Cardiac ventricle fibroblast (primary cell): ENCODE data around the gene FIBP. TPM values are rescaled to one million over a fixed set of nuclear protein-coding genes. Genes with fewer than 3 reads are reported as not detected.

Source experiments
- total RNA-seq: library from RNA; depleted of rRNA; stranded (reverse); fragments of >200 nt; gene quantifications from 2 replicates; pipeline ENCODE4 v1.2.3, GENCODE V29; 2015

Gene FIBP
- total RNA-seq = 104 and 109 TPM in 2 replicates

GRCh38 chr11:65888163-65888814 is at the start of gene FIBP:
FIBP (minus strand) TSS chr11:65888471; CDS start chr11:65888418, 53 bp downstream.

GRCh38 chr11:65919141-65919572 is 30.9 kb upstream of the FIBP start, which contains the start of gene DRAP1:
DRAP1 (plus strand) TSS chr11:65919426; CDS start chr11:65919502, 76 bp downstream.

GRCh38 chr11:65918211-65919140 is 30.2 kb upstream of the FIBP start, which contains the start of gene C11orf68:
C11orf68 (minus strand) TSS chr11:65919062; CDS start chr11:65919031, 31 bp downstream.

GRCh38 chr11:65900125-65900898 is 12.0 kb upstream of the FIBP start, which contains the start of gene FOSL1:
FOSL1 (minus strand) TSS chr11:65900388; CDS start chr11:65900339, 49 bp downstream.

GRCh38 chr11:65890324-65891218 is 2.3 kb upstream of the FIBP start, which contains the start of gene CCDC85B:
CCDC85B (plus strand) TSS chr11:65890673; CDS start chr11:65890784, 111 bp downstream.

GRCh38 chr11:65879617-65880016 is 8.7 kb downstream of the FIBP start, which contains the start of gene CTSW:
CTSW (plus strand) TSS chr11:65879837; CDS start chr11:65879855, 18 bp downstream.

GRCh38 chr11:65872586-65873317 is 15.5 kb downstream of the FIBP start, which contains the start of gene EFEMP2:
EFEMP2 (minus strand) TSS chr11:65872800; CDS start chr11:65872354, 446 bp downstream.

GRCh38 chr11:65860278-65861164 is 27.8 kb downstream of the FIBP start, which contains the start of gene MUS81:
MUS81 (plus strand) TSS chr11:65860433; CDS start chr11:65860754, 321 bp downstream.

GRCh38 chr11:65857853-65858680 is 30.2 kb downstream of the FIBP start, which contains the start of gene CFL1:
CFL1 (minus strand) TSS chr11:65858180; CDS start chr11:65858099, 81 bp downstream.

Other genes starting within 250 kb of the FIBP start
- gene RELA, start 225.6 kb downstream of the FIBP start, total RNA-seq = 34.2 and 35.8 TPM in 2 replicates
- gene KAT5, start 176.2 kb downstream of the FIBP start, total RNA-seq = 28.4 and 32.0 TPM in 2 replicates
- gene RNASEH2C, start 167.7 kb downstream of the FIBP start, total RNA-seq = 90.9 and 134 TPM in 2 replicates
- 11.8 and 12.2 TPM in 2 replicates for gene AP5B1, start 107.5 kb downstream of the FIBP start, total RNA-seq
- gene OVOL1, start 101.4 kb downstream of the FIBP start, total RNA-seq = not detected in 2 replicates
- gene SNX32, start 54.5 kb downstream of the FIBP start, total RNA-seq = 3.4 and 3.9 TPM in 2 replicates
- 687 and 730 TPM in 2 replicates for gene CFL1, start 30.3 kb downstream of the FIBP start, total RNA-seq
- gene MUS81, start 28.0 kb downstream of the FIBP start, total RNA-seq = 16.9 and 27.2 TPM in 2 replicates
- 164 and 229 TPM in 2 replicates for gene EFEMP2, start 15.7 kb downstream of the FIBP start, total RNA-seq
- 2.4 TPM in 1 of 2 replicates, not detected in the other for gene CTSW, start 8.6 kb downstream of the FIBP start, total RNA-seq
- gene CCDC85B, start 2.2 kb upstream of the FIBP start, total RNA-seq = 122 and 131 TPM in 2 replicates
- 19.4 and 22.3 TPM in 2 replicates for gene FOSL1, start 11.9 kb upstream of the FIBP start, total RNA-seq
- gene C11orf68, start 30.6 kb upstream of the FIBP start, total RNA-seq = 22.6 and 30.1 TPM in 2 replicates
- 145 and 147 TPM in 2 replicates for gene DRAP1, start 31.0 kb upstream of the FIBP start, total RNA-seq
- not detected in 2 replicates for gene TSGA10IP, start 57.0 kb upstream of the FIBP start, total RNA-seq
- gene SART1, start 73.3 kb upstream of the FIBP start, total RNA-seq = 47.9 and 101 TPM in 2 replicates
- gene EIF1AD, start 113.7 kb upstream of the FIBP start, total RNA-seq = 20.5 and 21.6 TPM in 2 replicates
- gene BANF1, start 114.0 kb upstream of the FIBP start, total RNA-seq = 56.4 and 64.6 TPM in 2 replicates
- 0.20 and 0.87 TPM in 2 replicates for gene CST6, start 123.5 kb upstream of the FIBP start, total RNA-seq
- gene CATSPER1, start 138.0 kb upstream of the FIBP start, total RNA-seq = not detected in 2 replicates
- not detected in 2 replicates for gene GAL3ST3, start 160.7 kb upstream of the FIBP start, total RNA-seq
- 109 and 119 TPM in 2 replicates for gene SF3B2, start 163.9 kb upstream of the FIBP start, total RNA-seq
- 45.5 and 51.7 TPM in 2 replicates for gene PACS1, start 181.8 kb upstream of the FIBP start, total RNA-seq